Panc1 (cell line): ENCODE results near the gene NASP. TPM values are rescaled to one million over a fixed set of nuclear protein-coding genes. Genes with fewer than 3 reads are reported as not detected.

Experiments used
- ATAC-seq: fragments of 200-7000 bp; cut with Tn5 transposase; 2 replicates; pipeline ENCODE4 v1.9.1; 2020; ENCODE audit warnings: mild to moderate bottlenecking, moderate library complexity
- BruUV-seq: library from RNA; stranded (reverse); fragments of 400-500 nt; replicated peaks from 2 replicates; lab custom pipeline; 2021; lab: Mats Ljungman, UMichigan
- CTCF ChIA-PET: fragments of 300-600 bp; sonication (Branson Sonifier 250); formaldehyde crosslinking; loops from one replicate; lab custom pipeline; 2022; ENCODE audit warnings: antibody characterized with exemption; lab: Charles Lee
- POLR2A ChIA-PET: fragments of 300-600 bp; sonication (Branson Sonifier 250); formaldehyde crosslinking; loops from one replicate; lab custom pipeline; 2022; ENCODE audit warnings: antibody characterized with exemption; lab: Charles Lee
- DNase-seq: peaks from one replicate; pipeline ENCODE4 v3.0.0-alpha.2; 2010; ENCODE audit warnings: low read depth, low spot score
- H3K27ac ChIP-seq: 2 replicates; pipeline ENCODE4 v1.5.1; 2011; ENCODE audit warnings: mild to moderate bottlenecking, low read length, inconsistent platforms
- H3K27me3 ChIP-seq: fragments of 200-500 bp; sonication (Bioruptor generic); 2 replicates; pipeline ENCODE4 v1.6.0; 2014; ENCODE audit warnings: low read length, inconsistent platforms; ENCODE audit not compliant: control insufficient read depth, insufficient read depth
- H3K36me3 ChIP-seq: fragments of 200-500 bp; sonication (Bioruptor generic); 2 replicates; pipeline ENCODE4 v1.5.1; 2014; ENCODE audit warnings: inconsistent platforms, mild to moderate bottlenecking, low read length, moderate library complexity; ENCODE audit not compliant: control insufficient read depth, insufficient read depth
- H3K4me1 ChIP-seq: 2 replicates; pipeline ENCODE4 v1.5.1; 2011; ENCODE audit warnings: inconsistent platforms, mild to moderate bottlenecking, low read length, moderate library complexity; ENCODE audit not compliant: control insufficient read depth, insufficient read depth
- H3K4me3 ChIP-seq, 2 experiments: 2 replicates each; pipeline ENCODE4 v1.5.1; 2011 to 2012; ENCODE audit warnings: low read depth in 2 of 2, low read length in 2 of 2, mild to moderate bottlenecking in 2 of 2, inconsistent platforms in 1 of 2, moderate library complexity in 1 of 2
- H3K9me3 ChIP-seq: fragments of 200-500 bp; sonication (Bioruptor generic); 2 replicates; pipeline ENCODE4 v1.5.1; 2014; ENCODE audit warnings: low read depth, mild to moderate bottlenecking, inconsistent platforms, low read length, moderate library complexity; ENCODE audit not compliant: control insufficient read depth, insufficient read depth
- POLR2AphosphoS5 ChIP-seq: IDR thresholded peaks from 2 replicates; pipeline ENCODE4 v1.6.1; 2012; ENCODE audit warnings: mild to moderate bottlenecking, low read depth, low read length, moderate library complexity
- SIN3A ChIP-seq: IDR thresholded peaks from 2 replicates; pipeline ENCODE4 v1.6.1; 2012; ENCODE audit warnings: low read depth, mild to moderate bottlenecking, low read length, moderate library complexity, borderline replicate concordance; ENCODE audit not compliant: insufficient read depth
- TCF7L2 ChIP-seq: IDR thresholded peaks from 2 replicates; pipeline ENCODE4 v1.6.1; 2011; ENCODE audit warnings: mild to moderate bottlenecking, low read depth, low read length, inconsistent platforms
- in situ Hi-C: cut with HindIII; loops from 2 replicates; pipeline ENCODE4 v1.10.0; 2016; ENCODE audit warnings: low sequenced_read_pairs, low pct_unique_long_range_greater_than_20kb
- intact Hi-C: fragments of 100-400 bp; cut with micrococcal nuclease; formaldehyde crosslinking; loops from one replicate; pipeline ENCODE4 v1.10.0; 2022; ENCODE audit not compliant: unreplicated experiment
- total RNA-seq: library from RNA; stranded (reverse); gene quantifications from one replicate; pipeline ENCODE4 v1.2.1, GENCODE V29; 2021; ENCODE audit not compliant: unreplicated experiment
- TF ChIP-seq, protein P1 (sequence below), 2 experiments: IDR thresholded peaks; 2 replicates each; pipeline ENCODE4 v1.6.1; 2011 to 2012; ENCODE audit warnings: low read depth in 2 of 2, control low read depth in 1 of 2, low read length in 1 of 2, mild to moderate bottlenecking in 1 of 2, moderate library complexity in 1 of 2; ENCODE audit not compliant: insufficient read depth in 1 of 2
- TF ChIP-seq, protein P2 (sequence below): fragments of 450-650 bp; IDR thresholded peaks from 2 replicates; pipeline ENCODE4 v1.5.1; 2017; ENCODE audit warnings: mild to moderate bottlenecking

The NASP gene
- total RNA-seq, 1 experiment from 2014 or later: 193 TPM

DNA sequence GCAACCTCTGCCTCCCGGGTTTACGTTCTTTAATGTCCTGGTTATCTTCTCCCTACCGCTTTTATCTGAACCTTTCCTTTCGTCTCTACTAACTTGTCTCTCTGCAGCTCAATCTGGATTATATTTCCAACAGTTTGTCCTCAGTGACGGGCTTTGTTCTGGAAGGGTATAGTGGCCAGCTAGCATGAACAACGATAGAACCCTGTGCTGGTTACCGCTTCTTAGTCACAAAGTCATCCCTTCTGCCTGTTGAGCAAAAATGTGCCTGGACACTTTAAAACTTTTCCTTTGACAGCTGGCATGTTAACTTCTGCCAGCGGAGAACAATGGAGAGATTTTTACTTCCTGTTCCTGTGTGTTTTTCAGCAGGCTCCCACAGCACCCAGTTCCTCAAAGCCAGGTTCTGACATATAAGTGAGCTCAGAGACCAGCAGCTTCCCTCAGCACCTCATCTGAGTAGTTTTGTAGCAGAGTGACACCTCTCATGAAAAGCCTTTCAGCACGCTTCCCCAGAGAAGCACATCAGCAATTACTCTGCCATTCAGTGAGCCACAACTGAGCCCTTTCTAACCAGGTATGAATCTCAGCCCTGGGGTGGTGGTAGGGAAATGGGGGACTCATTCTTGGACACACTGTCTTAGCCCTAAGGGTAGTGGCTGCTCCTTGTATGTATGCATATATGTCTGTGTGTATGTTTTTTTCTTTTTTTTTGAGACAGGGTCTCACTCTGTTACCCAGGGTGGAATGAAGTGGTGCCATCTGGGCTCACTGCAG, 63.6 kb downstream of the NASP start:
- intact Hi-C loops (no loop called here), in situ Hi-C loops (no loop called here)
- TF ChIP-seq TCF7L2 (no peak), POLR2AphosphoS5 (no peak), SIN3A (no peak)
- TF ChIP-seq, protein P1, sequence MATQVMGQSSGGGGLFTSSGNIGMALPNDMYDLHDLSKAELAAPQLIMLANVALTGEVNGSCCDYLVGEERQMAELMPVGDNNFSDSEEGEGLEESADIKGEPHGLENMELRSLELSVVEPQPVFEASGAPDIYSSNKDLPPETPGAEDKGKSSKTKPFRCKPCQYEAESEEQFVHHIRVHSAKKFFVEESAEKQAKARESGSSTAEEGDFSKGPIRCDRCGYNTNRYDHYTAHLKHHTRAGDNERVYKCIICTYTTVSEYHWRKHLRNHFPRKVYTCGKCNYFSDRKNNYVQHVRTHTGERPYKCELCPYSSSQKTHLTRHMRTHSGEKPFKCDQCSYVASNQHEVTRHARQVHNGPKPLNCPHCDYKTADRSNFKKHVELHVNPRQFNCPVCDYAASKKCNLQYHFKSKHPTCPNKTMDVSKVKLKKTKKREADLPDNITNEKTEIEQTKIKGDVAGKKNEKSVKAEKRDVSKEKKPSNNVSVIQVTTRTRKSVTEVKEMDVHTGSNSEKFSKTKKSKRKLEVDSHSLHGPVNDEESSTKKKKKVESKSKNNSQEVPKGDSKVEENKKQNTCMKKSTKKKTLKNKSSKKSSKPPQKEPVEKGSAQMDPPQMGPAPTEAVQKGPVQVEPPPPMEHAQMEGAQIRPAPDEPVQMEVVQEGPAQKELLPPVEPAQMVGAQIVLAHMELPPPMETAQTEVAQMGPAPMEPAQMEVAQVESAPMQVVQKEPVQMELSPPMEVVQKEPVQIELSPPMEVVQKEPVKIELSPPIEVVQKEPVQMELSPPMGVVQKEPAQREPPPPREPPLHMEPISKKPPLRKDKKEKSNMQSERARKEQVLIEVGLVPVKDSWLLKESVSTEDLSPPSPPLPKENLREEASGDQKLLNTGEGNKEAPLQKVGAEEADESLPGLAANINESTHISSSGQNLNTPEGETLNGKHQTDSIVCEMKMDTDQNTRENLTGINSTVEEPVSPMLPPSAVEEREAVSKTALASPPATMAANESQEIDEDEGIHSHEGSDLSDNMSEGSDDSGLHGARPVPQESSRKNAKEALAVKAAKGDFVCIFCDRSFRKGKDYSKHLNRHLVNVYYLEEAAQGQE (IDR thresholded peaks at IDR 0.05; ENCODE audit: insufficient read depth in 1 of 2, low read depth in 2 of 2, low read length in 1 of 2): no peak
- TF ChIP-seq, protein P2, sequence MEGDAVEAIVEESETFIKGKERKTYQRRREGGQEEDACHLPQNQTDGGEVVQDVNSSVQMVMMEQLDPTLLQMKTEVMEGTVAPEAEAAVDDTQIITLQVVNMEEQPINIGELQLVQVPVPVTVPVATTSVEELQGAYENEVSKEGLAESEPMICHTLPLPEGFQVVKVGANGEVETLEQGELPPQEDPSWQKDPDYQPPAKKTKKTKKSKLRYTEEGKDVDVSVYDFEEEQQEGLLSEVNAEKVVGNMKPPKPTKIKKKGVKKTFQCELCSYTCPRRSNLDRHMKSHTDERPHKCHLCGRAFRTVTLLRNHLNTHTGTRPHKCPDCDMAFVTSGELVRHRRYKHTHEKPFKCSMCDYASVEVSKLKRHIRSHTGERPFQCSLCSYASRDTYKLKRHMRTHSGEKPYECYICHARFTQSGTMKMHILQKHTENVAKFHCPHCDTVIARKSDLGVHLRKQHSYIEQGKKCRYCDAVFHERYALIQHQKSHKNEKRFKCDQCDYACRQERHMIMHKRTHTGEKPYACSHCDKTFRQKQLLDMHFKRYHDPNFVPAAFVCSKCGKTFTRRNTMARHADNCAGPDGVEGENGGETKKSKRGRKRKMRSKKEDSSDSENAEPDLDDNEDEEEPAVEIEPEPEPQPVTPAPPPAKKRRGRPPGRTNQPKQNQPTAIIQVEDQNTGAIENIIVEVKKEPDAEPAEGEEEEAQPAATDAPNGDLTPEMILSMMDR: no peak
- no peaks in the 10 kb centered on the region for H3K4me1 ChIP-seq
- no peaks in the 10 kb centered on the region for H3K27me3 ChIP-seq
- ChIA-PET POLR2A (interaction anchor here (0.7 kb wide), 1 partner anchor 8 kb away, joined by 9 read pairs; no protein-coding TSS in a partner anchor), CTCF (no interaction called here)
- no TSS peak for BruUV-seq
- H3K4me3 ChIP-seq: no peak overlapping the region
- DNase-seq (no peak), ATAC-seq (peak; percentile 21; the same call in 1 of the 2 replicates)
- H3K36me3 ChIP-seq: peaks cover 24% of the 10 kb centered on the region
- no peak overlapping the region for H3K27ac ChIP-seq
- no peaks in the 10 kb centered on the region for H3K9me3 ChIP-seq

DNA sequence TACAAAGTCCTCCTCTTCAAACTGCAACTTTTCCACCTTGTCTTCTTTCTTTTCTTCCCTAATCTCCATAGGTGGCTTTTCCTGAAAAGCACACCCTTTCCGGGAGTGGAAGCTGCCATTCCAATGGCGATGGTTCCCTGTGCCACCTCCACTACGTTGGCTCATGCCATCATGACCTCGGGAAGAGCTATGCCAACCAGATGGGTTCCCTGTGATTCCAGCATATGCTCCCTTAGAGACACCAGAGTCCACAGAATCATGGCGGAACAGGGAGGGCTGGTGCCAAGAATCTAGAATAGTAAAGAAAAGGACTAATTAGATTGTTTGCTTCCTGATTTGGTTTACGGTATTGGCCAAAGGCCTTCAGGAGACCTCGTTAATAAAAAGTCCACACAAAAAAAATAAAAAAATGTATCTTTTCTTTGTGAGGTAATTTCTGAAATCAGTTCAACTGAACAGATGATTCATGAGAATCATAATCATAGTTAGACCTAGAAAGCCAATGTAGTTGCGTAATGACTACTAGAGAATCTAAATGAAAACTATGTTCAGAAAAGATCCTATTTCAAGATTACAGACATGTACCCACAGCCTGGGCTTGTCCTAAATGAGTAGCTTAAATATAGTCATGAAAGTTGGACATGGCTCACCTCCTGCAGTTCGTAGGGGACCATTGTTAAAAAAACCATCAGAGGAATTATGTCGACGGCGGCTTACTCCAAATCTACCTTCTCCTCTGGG, 70.9 kb downstream of the NASP start:
- POLR2A ChIA-PET: no interaction called here
- no peak overlapping the region for H3K27ac ChIP-seq
- H3K4me3 ChIP-seq: no peak overlapping the region
- in situ Hi-C loops (no loop called here), intact Hi-C loops (no loop called here)
- H3K4me1 ChIP-seq: no peaks in the 10 kb centered on the region
- ATAC-seq (no peak), DNase-seq (no peak)
- CTCF ChIA-PET: no interaction called here
- TF ChIP-seq, protein P1 (IDR thresholded peaks at IDR 0.05; ENCODE audit: insufficient read depth in 1 of 2, low read depth in 2 of 2, low read length in 1 of 2): no peak
- TF ChIP-seq, protein P2: no peak
- no peak for TF ChIP-seq TCF7L2
- BruUV-seq: no TSS peak
- H3K9me3 ChIP-seq: no peaks in the 10 kb centered on the region
- H3K27me3 ChIP-seq: no peaks in the 10 kb centered on the region
- peaks cover 55% of the 10 kb centered on the region for H3K36me3 ChIP-seq
